GM19240 (cell line): ENCODE results near the gene SLC34A1.
"Not testable (repeated sequence)": the region's sequence is repeated elsewhere in the genome, so short reads cannot be mapped to it uniquely, and the experiment has no call there.

Source experiments
- DNase-seq: peaks from one replicate; pipeline ENCODE4 v3.0.0; 2011; ENCODE audit warnings: low spot score; ENCODE audit not compliant: insufficient read length

SLC34A1 gene

DNA sequence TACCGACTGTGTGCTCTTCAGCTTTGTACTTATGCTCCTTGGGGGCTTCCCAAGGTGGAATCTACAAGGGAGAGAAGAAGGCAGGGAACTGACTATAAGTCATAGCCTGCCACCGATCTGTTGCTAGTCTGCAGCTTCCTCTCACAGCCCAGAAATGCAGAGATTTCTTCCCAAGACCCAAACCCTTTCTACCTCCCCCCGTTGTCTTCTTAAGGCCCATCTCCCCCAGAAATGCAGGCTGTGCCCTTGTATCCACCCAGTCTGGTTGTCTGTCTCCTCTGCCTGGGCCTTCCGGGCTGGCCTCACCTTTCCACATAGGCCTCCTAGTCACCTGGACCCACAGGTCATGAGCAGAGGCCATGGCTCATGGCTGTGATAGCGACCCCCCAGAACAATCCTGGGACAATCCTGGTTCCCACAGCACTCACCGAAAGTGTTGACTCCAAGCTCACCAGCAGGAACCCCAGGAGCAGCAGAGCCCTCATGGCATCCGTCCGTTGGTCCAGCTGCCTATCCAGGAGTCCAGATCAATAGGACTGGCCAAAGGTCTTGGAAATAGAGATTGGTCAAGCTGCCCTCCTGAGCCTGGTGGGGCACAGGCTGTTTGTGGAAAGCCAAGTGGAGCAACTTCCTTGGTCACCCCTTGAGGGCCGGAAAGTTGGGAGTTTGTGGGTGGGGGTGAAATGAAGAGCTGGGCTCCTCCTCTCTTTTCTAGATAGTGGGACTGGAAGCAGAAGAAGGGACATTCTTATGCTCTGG is 25.0 kb downstream of the SLC34A1 start, which contains the start of gene F12:
F12 (minus strand) TSS at position 522 of the 759 bp plus-strand sequence; CDS start at position 485, 37 bp downstream.
- no peak for DNase-seq

- no peak for DNase-seq
Measured at GRCh38 chr5:177410575-177410974, 26.3 kb downstream of the SLC34A1 start.

- DNase-seq, result no peak
Measured at GRCh38 chr5:177412603-177413233, 28.5 kb downstream of the SLC34A1 start.

DNA sequence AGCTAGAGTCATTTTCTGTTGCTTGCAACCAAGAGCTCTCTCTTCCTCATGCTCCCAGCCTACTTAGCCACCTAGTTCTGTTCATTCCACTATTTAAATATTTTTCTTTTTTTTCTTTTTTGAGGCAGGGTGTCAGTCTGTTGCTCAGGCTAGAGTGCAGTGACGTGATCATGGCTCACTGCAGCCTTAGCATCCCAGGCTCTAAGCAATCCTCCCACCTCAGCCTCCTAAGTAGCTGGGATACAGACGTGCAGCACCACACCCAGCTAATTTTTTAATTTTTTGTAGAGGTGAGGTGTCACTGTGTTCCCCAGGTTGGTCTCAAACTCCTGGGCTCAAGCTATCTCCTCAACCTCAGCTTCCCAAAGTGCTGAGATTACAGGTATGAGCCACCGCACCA is 30.2 kb downstream of the SLC34A1 start:
- DNase-seq, result no peak

- not testable (repeated sequence) for DNase-seq
Measured at GRCh38 chr5:177417081-177417480, 32.8 kb downstream of the SLC34A1 start.

DNA sequence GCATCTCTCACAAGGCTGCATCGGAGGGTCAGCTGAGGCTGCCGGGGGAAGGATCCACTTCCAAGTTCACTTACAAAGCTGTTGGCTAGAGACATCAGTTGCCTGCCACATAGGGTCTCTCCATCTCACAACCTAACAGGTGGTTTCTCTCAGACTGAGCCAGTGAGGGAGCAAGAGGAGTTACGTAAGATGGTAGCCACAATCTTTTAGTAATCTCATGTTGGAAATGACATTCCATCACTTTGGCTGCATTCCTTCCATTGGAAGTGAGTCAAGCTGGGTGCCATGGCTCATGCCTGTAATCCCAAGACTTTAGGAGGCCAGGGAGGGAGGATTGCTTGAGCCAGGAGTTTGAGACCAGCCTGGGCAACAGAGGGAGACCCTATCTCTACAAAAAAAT is 34.8 kb downstream of the SLC34A1 start:
- no peak for DNase-seq

- DNase-seq, result not testable (repeated sequence)
Measured at GRCh38 chr5:177420472-177420871, 36.2 kb downstream of the SLC34A1 start.

GRCh38 chr5:177421062-177421798 is 37.0 kb downstream of the SLC34A1 start:
- no peak for DNase-seq

- no peak for DNase-seq
Measured at GRCh38 chr5:177423671-177424070, 39.4 kb downstream of the SLC34A1 start.

DNA sequence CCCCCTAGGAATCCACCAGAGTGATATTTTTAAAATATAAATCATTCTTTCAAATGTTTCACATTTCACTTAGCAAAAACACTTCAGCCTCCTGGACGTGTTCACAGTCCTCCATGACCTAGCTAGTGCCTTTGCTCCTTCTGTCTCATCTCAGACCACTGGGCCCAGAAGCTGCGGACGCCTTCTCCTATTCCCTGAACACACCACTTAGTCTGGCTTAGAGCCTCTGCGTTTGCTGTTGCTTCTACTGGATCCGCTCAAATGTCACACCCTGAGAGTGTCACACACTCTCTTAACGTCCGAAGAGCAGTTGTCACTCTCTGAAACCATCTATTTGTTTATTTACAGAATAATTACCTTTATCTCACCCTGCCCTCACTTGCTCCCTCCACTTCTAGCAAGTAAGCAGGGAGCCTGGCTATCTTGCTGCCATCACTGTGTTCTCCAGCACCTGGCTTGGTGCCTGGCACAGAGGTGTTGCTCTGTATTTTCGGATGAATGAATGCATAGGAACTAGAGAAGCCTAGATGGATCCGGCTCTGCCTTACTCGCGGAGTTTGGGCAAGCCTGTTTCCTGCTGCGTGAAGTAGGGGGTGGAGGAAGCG is 41.1 kb downstream of the SLC34A1 start:
- no peak for DNase-seq

GRCh38 chr5:177425801-177426565 is 41.7 kb downstream of the SLC34A1 start:
- peak; percentile 93 for DNase-seq

DNA sequence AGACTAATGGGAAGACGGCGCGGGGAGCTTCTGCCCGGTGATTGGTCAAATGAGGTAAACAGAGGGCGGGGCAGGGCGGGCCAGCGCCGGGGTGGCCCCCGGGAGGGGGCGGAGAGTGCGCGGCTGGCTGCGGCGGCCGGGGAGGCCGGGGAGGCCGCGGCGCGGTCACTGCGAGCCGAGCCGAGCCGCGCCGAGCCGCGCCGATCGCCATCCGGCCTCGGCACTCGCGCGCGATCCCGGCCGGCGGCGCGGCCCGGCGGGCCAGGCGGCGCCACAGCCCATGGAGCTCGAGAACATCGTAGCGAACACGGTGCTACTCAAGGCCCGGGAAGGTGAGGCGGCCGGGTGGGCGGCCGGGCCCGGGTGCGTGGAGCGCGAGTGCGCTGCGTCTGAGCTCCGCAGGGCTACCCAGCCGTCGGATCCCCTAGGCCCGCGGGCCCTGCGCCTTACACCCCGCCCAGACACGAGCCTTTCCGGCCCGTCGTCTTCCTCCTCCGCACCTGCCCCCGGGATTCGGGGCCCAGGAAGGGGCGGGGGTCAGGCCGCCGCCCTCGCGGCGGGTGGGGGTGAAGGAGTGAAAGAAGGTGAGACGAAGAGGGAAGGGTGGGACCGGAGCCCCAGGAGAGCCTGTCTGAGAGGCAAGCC is 42.5 kb downstream of the SLC34A1 start, which contains the start of gene GRK6:
GRK6 (plus strand) TSS at position 111 of the 645 bp plus-strand sequence; CDS start at position 281, 170 bp downstream.
- peak; percentile 85 for DNase-seq

DNA sequence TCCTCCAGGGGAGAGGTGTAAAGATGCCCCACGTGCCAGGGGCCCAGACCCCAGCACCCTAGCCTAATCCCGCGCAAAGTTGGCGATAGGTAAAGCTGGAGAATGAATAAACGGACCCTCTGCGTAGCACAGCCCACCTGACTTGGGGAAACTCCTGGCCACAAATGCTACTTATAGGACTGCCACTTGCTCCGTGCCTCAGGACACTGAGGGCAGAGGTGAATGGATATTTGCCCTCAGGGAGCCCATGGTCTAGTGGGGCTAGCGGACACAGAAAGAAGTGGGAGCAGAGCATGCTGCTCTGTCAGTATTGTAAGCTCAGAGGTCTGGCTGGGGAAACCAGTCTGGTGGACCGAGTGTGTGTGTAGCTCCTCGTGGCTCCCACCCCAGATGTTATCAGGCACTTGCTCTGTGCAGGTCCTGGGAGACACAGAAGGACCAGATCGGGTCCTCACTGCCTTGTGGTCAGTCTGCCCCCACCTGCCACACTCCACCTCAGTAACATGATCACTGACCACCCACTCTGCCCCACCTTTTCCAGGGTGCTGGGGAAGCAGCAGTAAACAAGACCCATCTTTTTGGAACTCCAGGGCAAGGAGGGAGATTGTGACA is 43.1 kb downstream of the SLC34A1 start:
- no peak for DNase-seq

DNA sequence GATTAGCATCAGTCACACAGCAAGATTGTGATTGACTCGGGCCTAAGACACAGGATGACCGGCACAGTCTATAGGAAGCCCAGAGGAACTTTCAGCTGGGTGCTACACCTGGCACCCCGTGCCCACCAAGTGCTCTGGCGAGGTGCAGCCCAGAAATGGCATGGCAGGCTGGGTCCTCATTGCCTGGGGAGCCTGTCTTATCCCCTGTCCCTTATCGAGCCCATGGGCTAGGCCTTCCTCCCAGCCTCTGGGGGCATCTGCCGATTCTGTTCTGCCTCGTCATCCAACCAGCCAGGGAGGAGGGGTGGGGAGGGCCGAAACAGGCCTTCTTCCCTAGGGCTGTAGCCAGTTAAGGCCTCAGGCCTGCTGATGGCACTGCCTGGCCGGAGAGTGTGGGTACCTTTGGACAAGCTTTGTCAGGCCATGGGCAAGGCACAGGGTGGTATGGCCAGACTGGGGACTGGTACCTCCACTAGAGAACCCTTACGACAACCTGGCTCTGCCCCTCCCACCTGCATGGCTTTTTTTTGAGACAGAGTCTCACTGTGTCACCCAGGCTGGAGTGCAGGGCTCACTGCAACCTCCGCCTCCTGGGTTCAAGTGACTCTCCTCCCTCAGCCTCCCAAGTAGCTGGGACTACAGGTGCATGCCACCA is 43.8 kb downstream of the SLC34A1 start:
- DNase-seq, result no peak

DNA sequence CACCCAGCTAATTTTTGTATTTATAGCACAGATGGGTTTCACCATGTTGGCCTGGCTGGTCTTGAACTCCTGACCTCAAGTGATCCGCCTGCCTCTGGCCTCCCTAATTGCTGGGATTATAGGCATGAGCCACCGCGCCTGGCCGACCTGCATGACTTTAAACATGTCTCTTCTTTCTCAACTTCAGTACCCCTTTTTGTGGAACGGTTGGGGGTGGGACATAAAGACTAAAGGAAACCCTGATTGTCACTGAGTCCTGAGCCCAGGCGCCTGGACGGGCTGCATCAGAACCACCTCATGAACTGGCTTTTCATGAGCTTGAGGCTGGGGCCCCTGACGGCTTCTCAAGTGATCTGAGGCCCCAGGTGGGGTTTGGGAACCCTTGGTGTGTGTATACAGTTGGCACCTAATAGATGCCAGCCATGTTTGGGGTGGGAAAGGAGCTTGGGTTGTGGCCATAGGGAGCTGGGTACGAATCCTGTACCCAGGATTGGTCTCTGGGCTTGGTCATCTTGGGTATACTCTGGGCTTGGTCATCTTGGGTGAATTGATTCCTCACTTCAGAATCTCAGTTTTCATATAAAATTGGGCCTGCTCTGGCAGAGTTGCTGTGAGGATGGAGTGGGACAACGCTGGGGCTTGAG is 44.5 kb downstream of the SLC34A1 start:
- DNase-seq, result no peak

DNA sequence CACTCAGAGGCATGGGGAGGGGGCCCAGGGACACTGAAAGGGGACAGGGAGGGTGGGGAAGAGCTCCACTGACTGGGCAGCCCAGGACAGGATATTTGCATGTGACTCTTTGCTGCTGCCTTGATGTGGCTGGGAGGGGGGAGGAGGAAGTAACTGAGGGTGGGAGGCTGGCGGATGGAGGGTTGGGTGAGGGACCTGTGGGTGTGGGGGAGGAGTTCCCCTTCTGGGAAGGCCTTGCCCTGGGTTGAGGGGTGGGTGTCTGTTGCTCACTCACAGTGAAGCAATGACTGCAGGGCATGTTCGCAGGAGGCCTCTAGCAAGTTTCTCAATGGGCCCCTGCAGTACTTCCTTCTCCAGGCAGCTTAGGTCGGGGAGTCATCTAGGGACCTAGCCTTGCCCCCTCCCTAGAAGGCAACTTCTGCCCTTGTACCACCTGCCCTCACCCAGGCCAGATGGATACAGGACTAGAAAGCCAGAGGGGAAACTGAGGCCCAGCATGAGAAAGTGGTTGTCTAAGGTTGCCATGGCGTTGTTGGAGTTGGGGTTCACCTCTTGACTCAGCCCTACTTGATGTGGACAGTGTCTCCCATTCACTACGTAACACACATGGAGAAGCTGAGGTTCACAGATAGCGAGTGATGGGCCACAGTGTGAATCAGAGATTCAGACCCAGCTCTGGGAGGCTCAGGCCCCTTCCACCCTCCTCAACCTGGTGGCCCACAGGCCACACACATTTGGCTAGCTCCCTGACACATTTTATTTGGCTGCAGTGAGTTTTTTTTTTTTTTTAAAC is 45.2 kb downstream of the SLC34A1 start:
- peak; percentile 66 for DNase-seq

GRCh38 chr5:177430140-177430951 is 46.1 kb downstream of the SLC34A1 start:
- DNase-seq, result no peak
